HEK293T (cell line): ENCODE measurements around the gene ARHGEF28.

Source experiments
- BHLHE40 ChIP-seq: fragments of 450-650 bp; IDR thresholded peaks from 2 replicates; pipeline ENCODE4 v1.6.1; 2016; ENCODE audit warnings: mild to moderate bottlenecking, moderate library complexity, borderline replicate concordance
- ELF4 ChIP-seq: fragments of 450-650 bp; IDR thresholded peaks from 2 replicates; pipeline ENCODE4 v1.6.1; 2017; ENCODE audit warnings: antibody characterized with exemption
- FOXA1 ChIP-seq: fragments of 450-650 bp; IDR thresholded peaks from 2 replicates; pipeline ENCODE4 v1.6.1; 2016; ENCODE audit warnings: mild to moderate bottlenecking
- FOXK2 ChIP-seq: fragments of 450-650 bp; IDR thresholded peaks from 2 replicates; pipeline ENCODE4 v1.6.1; 2016; ENCODE audit warnings: mild to moderate bottlenecking
- FOXM1 ChIP-seq: fragments of 450-650 bp; IDR thresholded peaks from 2 replicates; pipeline ENCODE4 v1.6.1; 2017; ENCODE audit warnings: mild to moderate bottlenecking, borderline replicate concordance
- HDGF ChIP-seq: fragments of 450-650 bp; IDR thresholded peaks from 2 replicates; pipeline ENCODE4 v1.6.1; 2017; ENCODE audit warnings: antibody characterized with exemption, borderline replicate concordance
- L3MBTL2 ChIP-seq: fragments of 450-650 bp; conservative IDR thresholded peaks from 2 replicates; pipeline ENCODE4 v1.6.1; 2016; ENCODE audit warnings: mild to moderate bottlenecking
- NFRKB ChIP-seq: fragments of 450-650 bp; IDR thresholded peaks from 2 replicates; pipeline ENCODE4 v1.6.1; 2016; ENCODE audit warnings: mild to moderate bottlenecking, moderate library complexity
- PKNOX1 ChIP-seq: fragments of 450-650 bp; IDR thresholded peaks from 2 replicates; pipeline ENCODE4 v1.6.1; 2016
- SP1 ChIP-seq: fragments of 450-650 bp; IDR thresholded peaks from 2 replicates; pipeline ENCODE4 v1.6.1; 2017
- SUZ12 ChIP-seq: fragments of 450-650 bp; IDR thresholded peaks from 2 replicates; pipeline ENCODE4 v1.6.1; 2016; ENCODE audit warnings: mild to moderate bottlenecking
- TARDBP ChIP-seq: fragments of 450-650 bp; IDR thresholded peaks from 2 replicates; pipeline ENCODE4 v1.6.1; 2016
- ZNF384 ChIP-seq: fragments of 450-650 bp; IDR thresholded peaks from 2 replicates; pipeline ENCODE4 v1.6.1; 2016

- TF ChIP-seq FOXK2 (no peak), HDGF (no peak), PKNOX1 (no peak), ELF4 (no peak), TARDBP (no peak), NFRKB (no peak), ZNF384 (no peak), FOXM1 (no peak), BHLHE40 (no peak), SP1 (no peak), L3MBTL2 (no peak), FOXA1 (no peak), SUZ12 (no peak)
Observed at GRCh38 chr5:73702951-73703350, 77.0 kb downstream of the ARHGEF28 start.
